Thymus (tissue), 11 donors: ENCODE measurements around the gene FBRSL1. TPM values are rescaled to one million over a fixed set of nuclear protein-coding genes. Genes with fewer than 3 reads are reported as not detected.

Experiments
- DNase-seq, 9 donors: peaks; one replicate each; pipeline ENCODE4 v3.0.0-alpha.2; 2013; ENCODE audit warnings: low spot score in 9 of 9, low read depth in 6 of 9, missing footprints in 1 of 9
- H3K27ac ChIP-seq, 2 donors: one replicate each; pipeline ENCODE4 v1.5.1; 2013; ENCODE audit warnings: control low read depth in 1 of 2, low read depth in 1 of 2, low read length in 1 of 2, mild to moderate bottlenecking in 1 of 2, moderate library complexity in 1 of 2
- H3K27me3 ChIP-seq, 2 donors: one replicate each; pipeline ENCODE4 v1.5.1; 2013; ENCODE audit warnings: low read length in 1 of 2; ENCODE audit not compliant: control insufficient read depth in 2 of 2, insufficient read depth in 1 of 2
- H3K36me3 ChIP-seq, 2 donors: one replicate each; pipeline ENCODE4 v1.5.1; 2013; ENCODE audit warnings: low read length in 1 of 2, mild to moderate bottlenecking in 1 of 2, moderate library complexity in 1 of 2; ENCODE audit not compliant: control insufficient read depth in 2 of 2, insufficient read depth in 2 of 2
- H3K4me1 ChIP-seq, 2 donors: one replicate each; pipeline ENCODE4 v1.5.1; 2013; ENCODE audit warnings: low read length in 2 of 2; ENCODE audit not compliant: control insufficient read depth in 2 of 2, insufficient read depth in 2 of 2
- H3K4me3 ChIP-seq, 2 donors: one replicate each; pipeline ENCODE4 v1.5.1; 2013; ENCODE audit warnings: low read length in 2 of 2, control low read depth in 1 of 2, mild to moderate bottlenecking in 1 of 2
- H3K9me3 ChIP-seq, 2 donors: one replicate each; pipeline ENCODE4 v1.5.1; 2013; ENCODE audit warnings: low read length in 1 of 2, mild to moderate bottlenecking in 1 of 2; ENCODE audit not compliant: control insufficient read depth in 2 of 2, insufficient read depth in 1 of 2
- WGBS: extraction: QIAGEN DNeasy Blood & Tissue Kit; methylation state at CpG from one replicate; pipeline ENCODE4 v1.1.7; 2013; 5-methylcytosine and 5-hydroxymethylcytosine counted together
- polyA plus RNA-seq: library from polyadenylated mRNA; stranded (reverse); fragments of 200-250 nt; gene quantifications from one replicate; pipeline ENCODE4 v1.2.3, GENCODE V29; 2013
- total RNA-seq: library from RNA; stranded (reverse); fragments of 120-200 nt; gene quantifications from one replicate; pipeline ENCODE4 v1.2.4, GENCODE V29; 2013
- donor health status: healthy.

FBRSL1 gene
- total and polyA plus RNA-seq, 2 donors = 5.9 to 28.7 TPM

GRCh38 chr12:132446633-132447326 lies 43.2 kb upstream of the FBRSL1 start:
- Histone ChIP-seq H3K4me1 (peaks cover 21 to 82% of the 10 kb centered on the region in 2 donors), H3K9me3 (peaks cover 0 to 11% of the 10 kb centered on the region in 2 donors), H3K27ac (peak overlapping the region; percentile 75 to 96), H3K36me3 (no peaks in the 10 kb centered on the region), H3K27me3 (peaks cover 0 to 3% of the 10 kb centered on the region in 2 donors), H3K4me3 (no peak overlapping the region)
- WGBS = 97% methylated on average over 13 of the region's 13 CpGs
- DNase-seq = no peak

GRCh38 chr12:132447327-132447720 lies 42.6 kb upstream of the FBRSL1 start:
- peaks cover 0 to 5% of the 10 kb centered on the region in 2 donors for H3K27me3 ChIP-seq

GRCh38 chr12:132447731-132448462 lies 42.1 kb upstream of the FBRSL1 start:
- no peaks in the 10 kb centered on the region for H3K36me3 ChIP-seq
- peaks cover 0 to 11% of the 10 kb centered on the region in 2 donors for H3K9me3 ChIP-seq
- DNase-seq = peak in 4 of 9 donors; percentile 60 to 78 (median 68)
- H3K27me3 ChIP-seq = peaks cover 0 to 5% of the 10 kb centered on the region in 2 donors
- 74% methylated on average over 23 of the region's 23 CpGs for WGBS
- peaks cover 21 to 86% of the 10 kb centered on the region in 2 donors for H3K4me1 ChIP-seq
- H3K27ac ChIP-seq = peak overlapping the region; percentile 55 to 96
- H3K4me3 ChIP-seq = no peak overlapping the region

More at GRCh38 chr12:132447327-132447720, 42.6 kb upstream of the FBRSL1 start:
- DNase-seq = no peak
- H3K36me3 ChIP-seq = no peaks in the 10 kb centered on the region
- H3K4me1 ChIP-seq = peaks cover 21 to 82% of the 10 kb centered on the region in 2 donors
- H3K4me3 ChIP-seq = no peak overlapping the region
- WGBS = 92% methylated on average over 14 of the region's 14 CpGs
- peak overlapping the region in 1 of 2 donors; percentile 96 for H3K27ac ChIP-seq
- H3K9me3 ChIP-seq = peaks cover 0 to 11% of the 10 kb centered on the region in 2 donors

- H3K36me3 ChIP-seq = no peaks in the 10 kb centered on the region
- no peak for DNase-seq
- peak overlapping the region in 1 of 2 donors; percentile 96 for H3K27ac ChIP-seq
- 98% methylated on average over 10 of the region's 10 CpGs for WGBS
- H3K9me3 ChIP-seq = peaks cover 0 to 7% of the 10 kb centered on the region in 2 donors
- peaks cover 0 to 5% of the 10 kb centered on the region in 2 donors for H3K27me3 ChIP-seq
- H3K4me3 ChIP-seq = no peak overlapping the region
- H3K4me1 ChIP-seq = peaks cover 21 to 84% of the 10 kb centered on the region in 2 donors
Measured at GRCh38 chr12:132448463-132448820, 41.5 kb upstream of the FBRSL1 start.

GRCh38 chr12:132449565-132450417 lies 40.2 kb upstream of the FBRSL1 start:
- peak overlapping the region in 1 of 2 donors; percentile 12 for H3K27ac ChIP-seq
- H3K4me3 ChIP-seq = no peak overlapping the region
- H3K4me1 ChIP-seq = peaks cover 11 to 78% of the 10 kb centered on the region in 2 donors
- no peaks in the 10 kb centered on the region for H3K36me3 ChIP-seq
- DNase-seq = peak in 1 of 9 donors; percentile 59
- H3K27me3 ChIP-seq = peaks cover 0 to 5% of the 10 kb centered on the region in 2 donors
- H3K9me3 ChIP-seq = peaks cover 0 to 5% of the 10 kb centered on the region in 2 donors
- 76% methylated on average over 22 of the region's 22 CpGs for WGBS

- Histone ChIP-seq H3K27ac (no peak overlapping the region), H3K36me3 (no peaks in the 10 kb centered on the region), H3K4me3 (no peak overlapping the region), H3K4me1 (peaks cover 6 to 74% of the 10 kb centered on the region in 2 donors), H3K9me3 (peaks cover 0 to 5% of the 10 kb centered on the region in 2 donors), H3K27me3 (peaks cover 0 to 5% of the 10 kb centered on the region in 2 donors)
- DNase-seq = no peak
- 85% methylated on average over 22 of the region's 22 CpGs for WGBS
Measured at GRCh38 chr12:132450418-132451171, 39.4 kb upstream of the FBRSL1 start.

GRCh38 chr12:132451172-132451835 lies 38.6 kb upstream of the FBRSL1 start:
- Histone ChIP-seq H3K27ac (no peak overlapping the region), H3K36me3 (no peaks in the 10 kb centered on the region), H3K9me3 (peaks cover 0 to 5% of the 10 kb centered on the region in 2 donors), H3K4me1 (peaks cover 5 to 67% of the 10 kb centered on the region in 2 donors), H3K27me3 (peaks cover 0 to 5% of the 10 kb centered on the region in 2 donors), H3K4me3 (no peak overlapping the region)
- no peak for DNase-seq
- WGBS = 55% methylated on average over 35 of the region's 35 CpGs

GRCh38 chr12:132451836-132452195 lies 38.1 kb upstream of the FBRSL1 start:
- 96% methylated on average over 10 of the region's 10 CpGs for WGBS
- no peak for DNase-seq

More at GRCh38 chr12:132451836-132452195, 38.1 kb upstream of the FBRSL1 start:
- Histone ChIP-seq H3K36me3 (no peaks in the 10 kb centered on the region), H3K4me3 (no peak overlapping the region), H3K27ac (no peak overlapping the region), H3K9me3 (peaks cover 0 to 5% of the 10 kb centered on the region in 2 donors), H3K27me3 (peaks cover 0 to 5% of the 10 kb centered on the region in 2 donors), H3K4me1 (peaks cover 5 to 62% of the 10 kb centered on the region in 2 donors)
